ENCODE measurements around the gene ASPG.
"Not testable (repeated sequence)": the region's sequence is repeated elsewhere in the genome, so short reads cannot be mapped to it uniquely, and the experiment has no call there.

The ASPG gene

GRCh38 chr14:104152686-104153393 is 67.3 kb downstream of the ASPG start:
- no peak overlapping the region for H2AFZ ChIP-seq (ENCODE audit: low read length, unreplicated experiment)
- no peaks in the 10 kb centered on the region for H3K4me1 ChIP-seq (ENCODE audit: control insufficient read depth, insufficient read depth, low read length, unreplicated experiment)
- no peak overlapping the region for H3K27ac ChIP-seq (ENCODE audit: low read depth, low read length)

GRCh38 chr14:104153394-104153755 is 67.9 kb downstream of the ASPG start:
- H3K4me1 ChIP-seq (ENCODE audit: control insufficient read depth, insufficient read depth, low read length, unreplicated experiment): not testable (repeated sequence)

More at GRCh38 chr14:104152686-104153393, 67.3 kb downstream of the ASPG start:
- H3K4me3 ChIP-seq (ENCODE audit: low read depth, low read length): no peak overlapping the region
- no peaks in the 10 kb centered on the region for H3K27me3 ChIP-seq (ENCODE audit: insufficient read depth, low read length)
- H3K79me2 ChIP-seq (ENCODE audit: control insufficient read depth, insufficient read depth, low read length, unreplicated experiment): no peaks in the 10 kb centered on the region
- H3K36me3 ChIP-seq (ENCODE audit: insufficient read depth, low read length): no peaks in the 10 kb centered on the region

GRCh38 chr14:104154246-104154645 is 68.7 kb downstream of the ASPG start:
- H3K36me3 ChIP-seq (ENCODE audit: insufficient read depth, low read length): no peaks in the 10 kb centered on the region
- no peak overlapping the region for H3K27ac ChIP-seq (ENCODE audit: low read depth, low read length)
- no peak overlapping the region for H2AFZ ChIP-seq (ENCODE audit: low read length, unreplicated experiment)

More at GRCh38 chr14:104153394-104153755, 67.9 kb downstream of the ASPG start:
- H3K36me3 ChIP-seq (ENCODE audit: insufficient read depth, low read length); H3K4me3 ChIP-seq (ENCODE audit: low read depth, low read length); H3K27ac ChIP-seq (ENCODE audit: low read depth, low read length); H3K27me3 ChIP-seq (ENCODE audit: insufficient read depth, low read length); H3K79me2 ChIP-seq (ENCODE audit: control insufficient read depth, insufficient read depth, low read length, unreplicated experiment); H2AFZ ChIP-seq (ENCODE audit: low read length, unreplicated experiment): not testable (repeated sequence)

GRCh38 chr14:104155513-104155912 is 70.0 kb downstream of the ASPG start:
- H3K4me3 ChIP-seq (ENCODE audit: low read depth, low read length): no peak overlapping the region
- no peak overlapping the region for H2AFZ ChIP-seq (ENCODE audit: low read length, unreplicated experiment)
- H3K27me3 ChIP-seq (ENCODE audit: insufficient read depth, low read length): no peaks in the 10 kb centered on the region
- no peak overlapping the region for H3K27ac ChIP-seq (ENCODE audit: low read depth, low read length)
- H3K4me1 ChIP-seq (ENCODE audit: control insufficient read depth, insufficient read depth, low read length, unreplicated experiment): no peaks in the 10 kb centered on the region
- no peaks in the 10 kb centered on the region for H3K36me3 ChIP-seq (ENCODE audit: insufficient read depth, low read length)
- no peaks in the 10 kb centered on the region for H3K79me2 ChIP-seq (ENCODE audit: control insufficient read depth, insufficient read depth, low read length, unreplicated experiment)

More at GRCh38 chr14:104154246-104154645, 68.7 kb downstream of the ASPG start:
- H3K27me3 ChIP-seq (ENCODE audit: insufficient read depth, low read length): no peaks in the 10 kb centered on the region
- H3K4me1 ChIP-seq (ENCODE audit: control insufficient read depth, insufficient read depth, low read length, unreplicated experiment): no peaks in the 10 kb centered on the region
- no peaks in the 10 kb centered on the region for H3K79me2 ChIP-seq (ENCODE audit: control insufficient read depth, insufficient read depth, low read length, unreplicated experiment)
- no peak overlapping the region for H3K4me3 ChIP-seq (ENCODE audit: low read depth, low read length)

- Histone ChIP-seq H3K4me3 (ENCODE audit: low read depth, low read length) (no peak overlapping the region), H3K79me2 (ENCODE audit: control insufficient read depth, insufficient read depth, low read length, unreplicated experiment) (no peaks in the 10 kb centered on the region), H3K27ac (ENCODE audit: low read depth, low read length) (no peak overlapping the region), H3K27me3 (ENCODE audit: insufficient read depth, low read length) (no peaks in the 10 kb centered on the region), H3K4me1 (ENCODE audit: control insufficient read depth, insufficient read depth, low read length, unreplicated experiment) (no peaks in the 10 kb centered on the region), H3K36me3 (ENCODE audit: insufficient read depth, low read length) (no peaks in the 10 kb centered on the region), H2AFZ (ENCODE audit: low read length, unreplicated experiment) (no peak overlapping the region)
These were observed 70.6 kb downstream of the ASPG start for GRCh38 chr14:104156142-104156541.

DNA sequence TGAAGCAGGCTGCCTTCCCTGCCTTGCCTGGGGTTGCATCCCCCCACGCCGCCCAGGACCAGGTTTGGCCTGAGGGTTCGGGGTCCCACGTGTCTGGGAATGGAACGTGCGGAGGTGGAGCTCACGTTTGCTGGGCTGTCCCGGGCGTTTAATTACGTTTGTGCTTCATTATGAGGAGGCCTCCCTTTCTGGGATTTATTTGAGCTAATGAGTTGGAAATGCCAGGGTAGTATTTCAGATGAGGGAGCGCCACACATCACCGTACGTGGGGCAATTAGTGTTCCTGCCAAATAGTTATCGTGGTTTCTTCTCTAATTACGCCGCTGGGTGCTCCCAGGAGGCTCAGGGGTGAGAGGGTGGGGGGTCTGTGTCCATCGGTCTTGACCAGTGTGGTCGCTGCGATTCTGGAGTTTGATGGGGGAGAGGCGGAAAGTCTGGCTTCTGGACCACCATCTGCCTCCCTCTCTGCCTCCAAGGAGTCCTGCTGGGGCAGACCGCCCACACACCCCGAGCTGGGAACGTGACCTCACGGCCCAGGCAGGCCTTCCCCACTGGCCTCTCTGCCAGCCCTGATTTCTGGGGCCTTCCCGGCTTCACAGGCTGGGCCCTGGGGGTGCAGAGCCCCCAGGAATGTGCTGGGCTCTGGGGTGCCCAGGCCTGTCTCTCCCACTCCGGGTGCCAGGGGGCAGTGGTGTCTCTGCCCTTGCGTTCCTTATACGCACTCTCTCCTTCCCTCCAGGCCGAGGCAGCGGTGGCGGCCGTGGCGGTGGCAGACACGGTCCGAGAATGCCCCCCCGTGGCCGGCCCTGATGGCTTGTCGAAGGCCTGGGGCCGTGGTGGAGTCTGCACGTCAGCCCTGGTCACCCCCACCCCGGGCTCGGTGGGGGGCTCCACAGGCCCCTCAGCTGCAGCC is 71.8 kb downstream of the ASPG start:
- H3K36me3 ChIP-seq (ENCODE audit: insufficient read depth, low read length): no peaks in the 10 kb centered on the region
- H3K4me3 ChIP-seq (ENCODE audit: low read depth, low read length): no peak overlapping the region
- H3K27me3 ChIP-seq (ENCODE audit: insufficient read depth, low read length): no peaks in the 10 kb centered on the region

DNA sequence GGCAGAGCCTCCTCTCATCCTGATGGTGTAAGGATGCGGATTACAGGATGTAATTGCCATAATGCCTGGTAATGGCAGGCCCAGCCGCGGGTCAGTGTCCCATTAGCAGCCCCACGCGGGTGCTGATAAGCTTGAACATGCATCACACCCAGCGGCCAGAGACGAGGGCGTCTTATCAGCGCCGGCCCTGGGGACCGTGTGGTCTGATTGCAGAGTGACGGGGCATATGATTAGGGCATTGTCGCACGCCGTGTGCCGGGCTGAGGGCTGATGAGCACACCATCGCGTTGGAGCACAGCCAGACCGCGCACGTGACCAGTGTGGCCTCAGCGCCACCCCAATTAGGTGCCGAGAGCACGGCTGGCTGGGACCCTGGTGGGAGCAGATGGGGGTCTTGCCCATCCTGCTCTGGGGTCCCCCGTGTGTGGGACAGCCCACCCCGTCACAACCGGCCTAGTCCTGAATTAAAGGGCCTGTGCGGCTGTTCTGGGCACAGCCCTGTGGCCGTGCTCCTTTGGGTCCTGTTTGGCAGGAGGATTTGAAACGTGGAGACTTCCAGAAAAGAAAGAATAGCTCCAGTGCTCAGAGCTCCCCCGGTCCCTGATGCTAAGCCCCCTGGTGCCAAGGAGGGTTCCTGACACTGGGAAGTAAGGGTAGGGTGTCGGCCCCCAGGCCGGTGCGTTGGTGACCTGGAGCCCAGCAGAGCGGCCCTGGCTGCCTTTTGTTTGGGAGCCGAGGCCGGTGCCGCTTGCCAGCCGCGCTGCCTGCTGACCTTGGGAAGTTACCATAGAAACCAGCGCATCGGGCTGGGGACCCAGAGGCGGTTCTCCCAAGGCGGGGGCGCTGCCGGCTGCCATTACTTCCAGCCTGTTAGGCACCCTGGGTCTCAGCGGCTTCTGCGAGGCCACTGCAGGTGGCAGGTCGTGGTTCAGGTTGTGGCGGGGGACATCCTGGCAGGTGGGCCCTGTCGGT is 73.6 kb downstream of the ASPG start:
- H3K4me1 ChIP-seq (ENCODE audit: control insufficient read depth, insufficient read depth, low read length, unreplicated experiment): no peaks in the 10 kb centered on the region
- H3K36me3 ChIP-seq (ENCODE audit: insufficient read depth, low read length): no peaks in the 10 kb centered on the region
- H3K27me3 ChIP-seq (ENCODE audit: insufficient read depth, low read length): no peaks in the 10 kb centered on the region
- no peak overlapping the region for H2AFZ ChIP-seq (ENCODE audit: low read length, unreplicated experiment)
- H3K27ac ChIP-seq (ENCODE audit: low read depth, low read length): no peak overlapping the region
- H3K4me3 ChIP-seq (ENCODE audit: low read depth, low read length): no peak overlapping the region
- no peaks in the 10 kb centered on the region for H3K79me2 ChIP-seq (ENCODE audit: control insufficient read depth, insufficient read depth, low read length, unreplicated experiment)

More for the DNA sequence above, 71.8 kb downstream of the ASPG start:
- Histone ChIP-seq H2AFZ (ENCODE audit: low read length, unreplicated experiment) (no peak overlapping the region), H3K79me2 (ENCODE audit: control insufficient read depth, insufficient read depth, low read length, unreplicated experiment) (no peaks in the 10 kb centered on the region), H3K4me1 (ENCODE audit: control insufficient read depth, insufficient read depth, low read length, unreplicated experiment) (no peaks in the 10 kb centered on the region), H3K27ac (ENCODE audit: low read depth, low read length) (no peak overlapping the region)

DNA sequence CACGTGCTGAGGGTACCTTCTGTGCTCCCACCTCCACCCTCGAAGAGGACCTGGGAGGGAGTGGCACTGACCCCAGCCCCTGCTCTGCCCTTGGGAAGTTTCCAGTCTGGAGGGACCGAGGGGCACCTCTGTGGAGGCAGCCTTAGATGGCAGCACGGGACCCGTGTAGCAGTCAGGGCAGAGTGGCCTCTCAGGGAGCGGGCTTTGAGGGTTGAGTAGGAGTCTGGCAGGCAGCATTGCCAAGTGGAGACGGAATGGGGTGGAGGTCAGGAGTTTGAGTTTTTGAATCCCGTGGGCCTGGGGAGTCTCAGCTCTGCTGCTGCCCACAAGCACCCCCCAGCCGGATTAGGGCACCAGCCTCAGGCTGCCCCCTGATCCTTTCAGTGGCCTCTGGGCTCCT is 74.5 kb downstream of the ASPG start:
- Histone ChIP-seq H3K79me2 (ENCODE audit: control insufficient read depth, insufficient read depth, low read length, unreplicated experiment) (no peaks in the 10 kb centered on the region), H3K4me1 (ENCODE audit: control insufficient read depth, insufficient read depth, low read length, unreplicated experiment) (no peaks in the 10 kb centered on the region), H3K27ac (ENCODE audit: low read depth, low read length) (no peak overlapping the region), H3K4me3 (ENCODE audit: low read depth, low read length) (no peak overlapping the region), H3K27me3 (ENCODE audit: insufficient read depth, low read length) (no peaks in the 10 kb centered on the region), H3K36me3 (ENCODE audit: insufficient read depth, low read length) (no peaks in the 10 kb centered on the region), H2AFZ (ENCODE audit: low read length, unreplicated experiment) (no peak overlapping the region)

GRCh38 chr14:104161602-104162367 is 76.3 kb downstream of the ASPG start:
- Histone ChIP-seq H3K79me2 (ENCODE audit: control insufficient read depth, insufficient read depth, low read length, unreplicated experiment) (no peaks in the 10 kb centered on the region), H3K27me3 (ENCODE audit: insufficient read depth, low read length) (no peaks in the 10 kb centered on the region), H3K27ac (ENCODE audit: low read depth, low read length) (no peak overlapping the region), H3K4me1 (ENCODE audit: control insufficient read depth, insufficient read depth, low read length, unreplicated experiment) (no peaks in the 10 kb centered on the region), H3K4me3 (ENCODE audit: low read depth, low read length) (no peak overlapping the region), H2AFZ (ENCODE audit: low read length, unreplicated experiment) (no peak overlapping the region), H3K36me3 (ENCODE audit: insufficient read depth, low read length) (no peaks in the 10 kb centered on the region)

GRCh38 chr14:104162495-104162894 is 77.0 kb downstream of the ASPG start:
- Histone ChIP-seq H3K27me3 (ENCODE audit: insufficient read depth, low read length) (no peaks in the 10 kb centered on the region), H3K79me2 (ENCODE audit: control insufficient read depth, insufficient read depth, low read length, unreplicated experiment) (no peaks in the 10 kb centered on the region), H3K36me3 (ENCODE audit: insufficient read depth, low read length) (no peaks in the 10 kb centered on the region), H3K27ac (ENCODE audit: low read depth, low read length) (no peak overlapping the region), H2AFZ (ENCODE audit: low read length, unreplicated experiment) (no peak overlapping the region), H3K4me1 (ENCODE audit: control insufficient read depth, insufficient read depth, low read length, unreplicated experiment) (no peaks in the 10 kb centered on the region), H3K4me3 (ENCODE audit: low read depth, low read length) (no peak overlapping the region)

Data from ACC112 (cell line).